Occipital lobe (tissue), 2 donors: ENCODE results near the gene PTDSS2. TPM values are rescaled to one million over a fixed set of nuclear protein-coding genes. Genes with fewer than 3 reads are reported as not detected.
"Not testable (repeated sequence)": the region's sequence is repeated elsewhere in the genome, so short reads cannot be mapped to it uniquely, and the experiment has no call there.

Experiments used
- DNase-seq: peaks from one replicate; lab custom pipeline; 2025; lab: John Stamatoyannopoulos, UW
- total RNA-seq: library from RNA; depleted of rRNA; stranded (reverse); fragments of >200 nt; gene quantifications from one replicate; pipeline ENCODE4 v1.2.3, GENCODE V29; 2014

PTDSS2 gene
- total RNA-seq, 1 donor from 2014 or later, result 21.8 TPM

DNA sequence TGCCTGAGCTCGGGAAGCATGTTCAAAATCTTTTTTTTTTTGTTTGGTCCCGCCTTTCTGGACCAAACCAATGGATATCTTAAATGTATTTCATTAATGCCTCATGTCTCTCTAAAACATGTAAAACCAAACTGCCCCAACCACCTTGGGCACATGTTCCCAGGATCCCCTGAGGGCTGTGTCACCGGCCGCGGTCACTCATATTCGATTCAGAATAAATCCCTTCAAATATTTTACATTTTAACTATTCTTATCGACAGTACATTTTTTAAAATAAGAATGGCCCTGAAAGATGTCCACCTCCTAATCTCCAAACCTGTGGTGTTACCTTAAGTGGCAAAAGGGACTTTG, 54.9 kb downstream of the PTDSS2 start:
- no peak for DNase-seq

DNA sequence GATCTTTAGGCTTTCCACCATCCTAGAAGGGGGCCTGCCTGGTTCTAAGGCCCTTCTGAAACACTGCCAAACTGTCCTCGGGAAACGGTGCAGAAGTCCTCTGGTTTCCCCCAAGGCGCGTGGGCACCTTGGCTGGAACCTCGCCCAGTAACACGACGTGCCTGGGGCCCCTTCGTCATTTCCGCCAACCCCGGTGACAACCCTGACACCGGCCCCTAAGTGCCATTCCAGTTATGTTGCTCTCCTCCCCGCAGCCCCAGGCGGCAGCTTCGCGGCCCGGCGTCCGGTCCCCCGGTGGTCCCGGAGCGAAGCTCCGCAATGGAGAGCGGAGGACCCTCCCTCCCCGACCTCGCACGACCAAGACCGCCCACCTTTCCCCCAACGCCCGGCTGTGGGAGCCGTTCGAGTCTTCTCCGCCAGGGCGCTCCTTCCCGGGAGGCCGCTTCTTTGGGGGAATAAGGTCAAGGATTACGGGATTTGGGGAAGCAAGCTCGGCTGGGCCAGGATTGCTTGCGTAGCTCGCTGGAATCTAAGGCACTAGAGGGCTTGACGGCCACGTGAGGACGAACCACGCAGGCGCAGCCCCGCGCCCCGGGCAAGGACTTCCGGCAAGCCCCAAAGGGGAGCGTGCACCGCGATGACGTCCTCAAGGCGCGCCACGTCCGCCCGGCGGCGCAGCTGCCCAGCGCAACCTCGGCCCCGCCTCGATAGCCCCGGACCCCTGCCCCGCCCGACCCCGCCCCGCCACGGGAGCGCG, 56.3 kb downstream of the PTDSS2 start:
- peak; percentile 96 for DNase-seq

DNA sequence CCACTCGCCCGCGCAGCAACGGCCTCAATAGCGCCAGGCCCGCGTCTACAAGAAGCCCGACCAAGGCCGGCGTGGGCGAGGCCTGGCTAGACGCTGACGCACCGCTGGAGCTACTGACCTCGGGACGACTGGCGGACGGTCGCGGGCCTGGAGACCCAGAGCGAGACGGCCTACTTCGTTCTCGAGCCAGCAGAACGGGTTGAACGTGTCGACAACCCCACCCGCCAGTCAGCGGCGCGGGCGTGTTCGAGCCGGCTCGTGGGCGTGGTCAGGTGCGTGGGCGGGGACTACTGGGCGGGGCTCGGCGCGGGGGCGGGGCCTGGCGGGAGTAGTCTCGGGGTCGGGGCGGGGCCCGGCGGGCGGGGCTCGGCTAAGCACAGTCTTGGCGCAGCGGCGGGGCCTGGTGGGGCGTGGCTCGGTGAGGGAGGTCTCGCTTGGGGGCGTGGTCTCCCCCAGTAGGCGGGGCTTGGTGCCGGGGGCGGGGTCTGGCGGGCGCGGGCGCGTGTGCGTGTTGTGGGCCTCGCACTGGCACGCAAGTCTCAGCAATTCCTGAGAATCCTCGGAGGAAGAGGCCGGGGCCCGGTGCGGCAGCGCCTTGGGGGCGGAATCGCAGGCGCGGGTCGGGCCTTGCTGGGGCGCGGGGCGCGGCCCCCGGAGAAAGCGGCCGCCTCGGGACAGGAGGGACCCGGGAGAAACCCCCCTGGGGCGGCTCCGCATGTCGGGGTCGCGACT, 57.1 kb downstream of the PTDSS2 start, which contains the start of gene RNH1:
RNH1 (minus strand) TSS at position 248 of the 732 bp plus-strand sequence. CDS start 5,080 bp downstream, outside the sequence.
- peak; percentile 96 for DNase-seq

DNA sequence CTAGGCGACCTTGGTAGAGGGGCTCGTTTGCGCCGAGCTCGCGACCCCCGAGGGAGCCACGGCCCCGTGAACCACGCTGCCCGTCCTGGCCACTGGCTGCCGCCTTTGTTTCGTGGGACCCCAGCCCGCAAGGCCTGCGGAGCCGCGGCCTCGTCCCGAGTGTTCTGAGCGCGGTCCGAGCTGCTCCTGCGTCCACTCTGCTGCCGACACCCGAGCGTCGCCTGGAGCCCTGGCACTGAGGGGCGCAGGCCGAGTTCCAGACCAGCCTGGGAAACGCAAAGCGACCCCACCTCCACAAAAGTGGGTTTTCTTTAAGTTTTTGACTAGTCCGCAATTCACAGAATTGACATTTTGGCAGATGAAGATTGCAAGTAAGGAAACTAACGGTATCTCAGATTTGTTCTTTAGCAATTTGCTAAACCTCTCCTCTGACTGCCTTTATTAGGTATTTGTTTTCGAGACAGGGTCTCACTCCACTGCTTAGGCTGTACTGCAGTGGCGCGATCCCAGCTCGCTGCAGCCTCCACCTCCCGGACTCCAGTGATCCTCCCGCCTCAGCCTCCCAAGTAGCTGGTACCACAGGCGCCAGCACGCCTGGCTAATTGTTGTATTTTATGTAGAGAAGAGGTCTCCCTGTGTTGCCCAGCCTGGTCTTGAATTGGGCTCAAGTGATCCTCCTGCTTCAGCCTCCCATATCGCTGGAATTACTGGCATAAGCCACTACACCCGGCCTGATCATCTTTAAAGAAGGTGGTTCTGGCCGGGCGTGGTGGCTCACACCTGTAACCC, 57.8 kb downstream of the PTDSS2 start:
- DNase-seq, result no peak

DNA sequence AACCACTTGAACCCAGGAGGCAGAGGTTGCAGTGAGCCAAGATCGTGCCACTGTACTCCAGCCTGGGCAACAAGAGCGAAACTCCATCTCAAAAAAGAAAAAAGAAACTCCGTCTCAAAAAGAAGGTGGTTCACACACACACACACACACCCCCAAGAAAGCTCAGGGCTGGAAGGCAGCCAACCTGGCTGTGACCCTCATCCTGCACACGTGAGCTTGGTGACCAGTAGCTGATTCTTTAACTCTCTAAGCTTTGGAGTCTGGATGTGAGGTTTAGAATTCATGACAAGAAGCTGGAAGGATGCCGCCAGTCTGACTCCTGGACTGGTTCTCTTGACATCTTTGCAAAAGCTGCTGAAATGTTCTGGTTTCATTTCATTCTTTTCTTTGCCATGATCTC, 58.9 kb downstream of the PTDSS2 start:
- DNase-seq, result no peak

DNA sequence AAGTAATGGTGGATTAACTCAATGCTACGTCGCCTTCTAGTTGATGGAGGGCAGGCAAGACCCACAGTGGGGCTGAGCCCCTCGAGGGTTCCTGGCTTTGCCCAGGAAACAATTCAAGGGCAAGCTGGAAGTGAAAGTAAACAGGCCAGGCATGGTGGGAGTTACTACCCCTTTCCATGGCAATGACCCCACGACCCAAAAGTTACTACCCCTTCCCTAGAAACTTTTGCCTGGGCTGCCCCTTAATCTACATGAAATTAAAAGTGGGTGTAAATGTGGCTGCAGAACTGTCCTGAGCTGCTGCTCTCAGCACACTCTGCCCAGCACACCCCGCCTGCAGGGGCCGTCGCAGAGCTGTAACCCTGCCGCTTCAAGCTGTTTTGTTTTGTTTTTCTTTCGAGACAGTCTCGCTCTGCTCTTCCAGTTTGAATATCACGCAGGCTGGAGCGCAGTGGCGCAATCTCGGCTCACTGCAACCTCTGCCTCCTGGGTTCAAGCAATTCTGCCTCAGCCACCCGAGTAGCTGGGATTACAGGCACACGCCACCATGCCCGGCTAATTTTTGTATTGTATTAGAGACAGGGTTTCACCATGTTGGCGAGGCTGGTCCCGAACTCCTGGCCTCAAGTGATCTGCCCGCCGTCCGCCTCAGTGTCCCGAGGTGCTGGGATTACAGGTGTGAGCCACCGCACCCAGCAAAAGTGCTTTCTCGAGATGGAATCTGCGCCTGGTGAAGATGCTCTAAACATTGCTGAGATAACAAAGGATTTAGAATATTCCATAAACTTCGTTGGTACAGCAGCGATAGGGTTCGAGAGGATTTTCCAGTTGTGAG, 62.9 kb downstream of the PTDSS2 start:
- no peak for DNase-seq

DNA sequence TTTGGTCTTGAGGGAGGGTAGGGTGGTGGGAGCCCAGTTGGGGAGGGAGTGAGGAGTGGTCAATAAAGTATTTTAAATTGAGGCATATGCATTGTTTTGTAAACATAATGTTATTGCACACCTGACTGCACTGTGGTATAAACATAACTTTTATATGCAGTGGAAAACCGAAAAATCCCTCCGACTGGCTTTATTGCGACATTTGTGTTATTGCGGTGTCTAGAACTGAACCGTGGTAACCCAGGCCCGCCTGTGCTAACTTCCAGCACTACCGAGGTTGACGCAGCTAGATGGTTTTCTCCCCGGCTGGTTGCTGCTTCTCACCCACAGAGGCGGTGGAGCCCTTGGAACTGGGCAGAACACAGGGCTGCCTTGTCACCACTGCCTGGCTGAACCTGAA, 64.5 kb downstream of the PTDSS2 start:
- DNase-seq, result no peak

DNA sequence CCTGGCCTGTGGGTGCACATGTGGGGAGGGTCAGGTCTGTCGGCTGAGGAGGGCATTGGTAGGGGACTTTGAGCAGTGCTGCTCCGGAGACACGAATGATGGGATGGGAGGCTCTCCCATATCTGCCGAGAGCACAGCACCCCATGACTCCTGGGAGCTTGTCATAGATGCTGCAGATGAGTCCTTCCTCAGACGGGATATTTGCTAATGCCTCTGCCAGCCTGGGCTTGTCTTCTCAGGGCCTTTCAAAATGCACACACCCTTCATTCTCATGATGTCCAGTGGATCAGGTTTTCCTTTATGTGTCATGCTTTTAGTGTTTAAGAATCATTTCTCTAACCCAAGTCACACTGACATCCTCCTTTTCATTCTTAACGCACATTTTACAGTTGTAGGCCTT, 65.1 kb downstream of the PTDSS2 start:
- no peak for DNase-seq

DNA sequence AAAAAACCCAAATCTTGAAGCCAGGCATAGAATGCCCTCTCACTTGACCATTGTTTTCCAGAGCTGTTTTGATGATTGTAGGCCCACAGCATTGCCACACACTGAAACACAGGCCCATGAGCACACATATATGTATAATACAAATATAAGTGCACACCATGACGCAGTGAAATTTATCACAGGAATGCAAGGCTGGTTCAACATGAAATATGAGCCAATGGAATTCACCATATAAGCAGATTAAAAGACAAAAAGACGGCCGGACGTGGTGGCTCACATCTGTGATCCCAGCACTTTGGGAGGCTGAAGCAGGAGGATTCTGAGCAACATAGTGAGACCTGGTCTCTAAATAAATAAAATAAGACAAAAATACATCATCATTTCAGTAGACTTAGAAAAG, 66.3 kb downstream of the PTDSS2 start:
- DNase-seq, result no peak

DNA sequence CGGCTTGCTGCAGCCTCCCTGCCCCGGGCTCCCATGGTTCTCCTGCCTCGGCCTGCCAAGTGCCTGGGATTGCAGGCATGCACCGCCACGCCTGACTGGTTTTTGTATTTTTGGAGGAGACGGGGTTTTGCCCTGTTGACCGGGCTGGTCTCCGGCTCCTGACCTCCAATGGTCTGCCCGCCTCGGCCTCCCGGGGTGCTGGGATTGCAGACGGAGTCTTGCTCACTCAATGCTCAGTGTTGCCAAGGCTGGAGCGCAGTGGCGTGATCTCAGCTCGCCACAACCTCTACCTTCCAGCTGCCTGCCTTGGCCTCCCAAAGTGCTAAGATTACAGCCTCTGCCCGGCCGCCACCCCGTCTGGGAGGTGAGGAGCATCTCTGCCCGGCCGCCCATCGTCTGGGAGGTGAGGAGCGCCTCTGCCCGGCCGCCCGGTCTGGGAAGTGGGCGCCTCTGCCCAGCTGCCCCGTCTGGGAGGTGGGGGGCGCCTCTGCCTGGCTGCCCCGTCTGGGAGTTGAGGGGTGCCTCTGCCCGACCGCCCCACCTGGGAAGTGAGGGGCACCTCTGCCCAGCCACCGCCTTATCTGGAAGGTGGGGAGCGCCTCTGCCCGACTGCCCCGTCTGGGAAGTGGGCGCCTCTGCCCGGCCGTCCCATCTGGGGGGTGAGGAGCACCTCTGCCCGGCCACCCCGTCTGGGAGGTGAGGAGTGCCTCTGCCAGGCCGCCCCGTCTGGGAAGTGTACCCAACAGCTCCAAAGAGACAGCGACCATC, 67.0 kb downstream of the PTDSS2 start:
- DNase-seq, result not testable (repeated sequence)

DNA sequence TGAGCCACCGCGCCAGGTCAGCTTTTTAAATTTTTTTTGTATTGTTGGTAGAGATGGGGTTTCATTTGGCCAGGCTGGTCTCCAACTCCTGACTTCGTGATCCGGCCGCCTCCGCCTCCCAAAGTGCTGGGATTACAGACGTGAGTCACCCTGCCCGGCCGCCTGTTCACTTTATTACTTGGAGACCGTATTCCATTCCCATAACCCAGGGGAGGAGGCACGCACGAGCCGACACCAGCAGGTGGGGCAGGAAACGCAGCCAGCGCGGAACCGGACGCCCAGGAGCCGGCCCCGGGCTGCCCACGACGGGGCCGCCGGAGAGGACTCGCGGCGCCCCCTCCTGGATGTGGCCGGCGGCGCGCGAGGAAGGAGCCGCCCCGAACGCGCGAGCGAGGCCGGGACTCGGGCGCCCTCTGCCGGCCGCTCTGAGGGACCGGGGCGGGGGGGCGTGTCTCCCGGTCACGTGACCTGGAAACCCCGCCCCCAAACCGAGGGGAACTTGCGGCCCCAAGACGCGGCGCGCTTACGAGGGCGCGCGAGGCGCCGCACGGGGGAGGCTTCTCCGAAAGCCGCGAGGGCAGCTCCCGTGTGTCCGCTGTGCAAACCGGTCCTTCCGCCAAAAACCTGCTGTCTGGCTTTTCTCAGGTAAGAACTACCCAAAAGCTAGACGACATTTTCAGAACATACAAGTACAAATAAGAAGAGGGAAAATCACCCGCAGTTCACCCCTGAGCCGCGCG, 68.6 kb downstream of the PTDSS2 start:
- peak; percentile 83 for DNase-seq

DNA sequence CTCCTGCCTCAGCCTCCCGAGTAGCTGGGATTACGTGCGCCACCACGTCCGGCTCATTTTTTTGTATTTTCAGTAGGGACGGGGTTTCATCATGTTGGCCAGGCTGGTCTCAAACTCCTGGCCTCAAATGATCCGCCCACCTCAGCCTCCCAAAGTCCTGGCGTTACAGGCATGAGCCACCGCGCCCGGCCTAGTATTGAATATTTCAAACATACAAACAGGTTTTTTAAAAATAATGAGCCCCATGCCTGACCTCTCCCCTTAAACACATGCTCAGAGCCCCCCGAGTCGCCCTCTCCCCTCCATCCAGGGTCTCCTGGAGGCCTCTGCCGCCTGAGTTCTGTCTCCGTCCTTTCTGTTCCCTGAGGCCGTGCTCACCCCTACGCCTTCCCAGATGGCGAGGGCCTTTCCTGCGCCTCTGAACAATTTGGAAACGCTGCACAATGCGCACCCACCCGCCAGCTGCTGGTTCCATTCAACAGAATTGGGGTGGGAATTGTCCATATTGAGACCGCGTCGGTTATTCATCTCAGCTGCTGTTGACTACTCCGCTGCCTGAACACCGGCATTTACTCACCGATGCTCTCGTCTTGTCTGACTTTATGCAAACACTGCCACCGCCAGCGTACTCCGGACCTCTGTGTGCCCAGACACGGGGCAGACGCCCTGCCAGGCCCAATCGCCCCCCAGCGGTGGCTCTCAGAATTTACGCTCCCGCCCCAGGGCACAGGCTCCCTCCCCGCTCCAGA, 70.5 kb downstream of the PTDSS2 start:
- no peak for DNase-seq

DNA sequence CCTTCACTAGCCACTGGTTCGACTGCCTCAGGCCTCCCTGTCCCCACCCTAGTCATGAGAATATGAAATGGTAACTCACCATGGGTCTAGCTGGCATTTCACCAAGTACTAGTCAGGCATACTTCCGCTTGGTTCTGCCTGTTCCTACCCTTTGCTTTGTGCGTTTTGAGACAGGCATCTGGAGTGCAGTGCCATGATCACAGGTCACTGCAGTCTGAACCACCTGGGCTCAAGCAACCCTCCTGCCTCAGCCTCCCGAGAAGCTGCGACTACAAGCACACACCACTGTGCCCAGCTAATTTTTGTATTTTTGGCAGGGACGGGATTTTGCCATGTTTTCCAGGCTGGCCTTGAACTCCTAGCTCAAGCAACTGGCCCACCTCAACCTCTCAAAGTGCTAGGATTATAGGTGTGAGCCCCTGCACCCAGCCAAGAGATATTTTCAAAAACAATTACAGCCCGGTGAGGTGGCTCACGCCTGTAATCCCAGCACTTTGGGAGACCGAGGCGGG, 71.2 kb downstream of the PTDSS2 start:
- no peak for DNase-seq

DNA sequence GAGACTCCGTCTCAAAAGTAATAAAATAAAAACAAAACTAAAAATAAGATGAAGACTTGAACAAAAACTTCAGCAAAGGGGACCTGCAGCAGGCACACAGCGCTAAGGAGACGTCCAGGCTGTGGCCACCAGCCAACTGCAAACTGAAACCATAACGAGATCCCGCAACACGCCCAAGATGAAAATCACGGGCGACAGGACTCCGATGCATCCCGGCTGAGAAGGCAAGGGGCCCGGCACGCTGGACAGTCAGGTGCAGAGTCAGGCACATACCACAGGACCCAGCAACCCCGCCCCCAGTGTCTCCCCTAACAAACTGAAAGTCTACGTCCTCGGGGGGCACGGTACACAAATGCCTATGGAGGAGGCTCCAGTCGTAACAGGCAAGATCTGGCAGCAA, 76.1 kb downstream of the PTDSS2 start:
- DNase-seq, result no peak

DNA sequence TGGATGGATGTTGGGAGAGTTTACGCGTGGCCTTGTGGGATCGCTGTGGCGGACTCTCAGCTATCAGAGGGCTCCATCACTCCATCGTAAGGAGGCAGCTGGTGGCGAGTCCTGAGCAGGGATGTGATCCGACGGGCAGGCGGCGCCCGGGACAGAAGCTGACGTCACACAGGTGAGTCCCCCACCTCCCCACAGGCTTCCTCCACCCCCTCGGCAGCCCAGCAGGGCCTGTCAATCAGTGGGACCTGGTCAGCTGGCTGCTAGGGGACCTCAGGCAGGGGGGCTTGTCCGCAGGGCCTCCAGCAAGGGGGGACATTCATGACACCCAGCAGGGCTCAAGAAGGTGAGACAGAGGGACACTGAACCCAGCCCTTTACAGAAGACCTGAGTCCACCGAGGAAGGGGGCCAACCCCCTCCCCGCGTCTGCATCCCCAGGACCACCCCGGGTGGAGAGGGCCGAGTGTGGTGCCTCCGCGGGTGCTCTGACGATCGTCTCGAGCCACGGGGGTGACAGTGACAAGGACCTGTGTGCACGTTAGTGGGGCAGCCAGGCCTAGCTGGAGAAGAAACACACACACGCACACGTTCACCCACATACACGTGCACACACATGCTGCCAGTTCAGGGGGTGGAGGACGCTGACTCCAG, 78.2 kb downstream of the PTDSS2 start:
- DNase-seq, result no peak

DNA sequence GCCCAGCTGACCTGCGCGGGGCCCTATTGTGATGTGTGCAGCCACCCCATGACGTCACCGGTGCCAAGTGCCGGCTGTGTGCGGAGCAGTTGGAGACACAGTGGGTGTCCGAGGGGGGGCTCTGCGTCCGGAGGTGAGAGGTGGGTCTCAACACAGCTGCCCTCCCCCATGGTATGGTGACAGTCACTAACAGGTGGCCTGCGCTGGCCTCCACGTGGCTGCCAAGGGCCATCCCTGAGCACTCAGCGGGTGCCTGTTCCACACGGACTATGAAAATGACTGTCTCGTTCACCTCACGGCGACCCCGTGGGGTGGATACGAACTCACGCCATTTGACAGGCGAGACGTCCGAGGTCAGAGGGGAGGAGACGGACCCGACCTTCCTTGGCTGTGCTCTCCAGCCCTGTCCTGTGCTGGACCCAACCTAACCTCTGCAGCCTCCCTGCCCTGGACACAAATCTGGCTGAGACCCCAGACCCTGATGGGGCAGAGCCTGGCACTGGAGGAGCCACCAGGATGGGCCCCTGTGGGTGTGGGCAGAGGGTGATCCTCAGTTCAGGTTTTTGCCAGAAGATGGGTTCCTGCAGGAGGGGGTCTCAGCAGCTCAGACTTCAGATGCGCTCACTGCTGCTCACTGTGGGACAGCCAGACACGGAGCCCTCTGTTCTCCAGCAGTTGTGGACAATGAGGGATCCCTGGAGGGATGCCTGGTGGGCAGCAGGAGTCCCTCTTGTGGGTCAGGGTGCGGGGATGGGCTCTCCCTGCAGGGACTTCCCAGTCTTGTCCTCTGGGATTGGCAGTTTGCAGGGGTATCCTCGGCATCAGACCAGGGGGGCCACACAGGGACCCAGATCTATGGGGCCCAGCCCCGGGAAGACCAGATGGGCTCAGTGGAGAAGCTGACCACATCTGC, 79.0 kb downstream of the PTDSS2 start:
- no peak for DNase-seq

DNA sequence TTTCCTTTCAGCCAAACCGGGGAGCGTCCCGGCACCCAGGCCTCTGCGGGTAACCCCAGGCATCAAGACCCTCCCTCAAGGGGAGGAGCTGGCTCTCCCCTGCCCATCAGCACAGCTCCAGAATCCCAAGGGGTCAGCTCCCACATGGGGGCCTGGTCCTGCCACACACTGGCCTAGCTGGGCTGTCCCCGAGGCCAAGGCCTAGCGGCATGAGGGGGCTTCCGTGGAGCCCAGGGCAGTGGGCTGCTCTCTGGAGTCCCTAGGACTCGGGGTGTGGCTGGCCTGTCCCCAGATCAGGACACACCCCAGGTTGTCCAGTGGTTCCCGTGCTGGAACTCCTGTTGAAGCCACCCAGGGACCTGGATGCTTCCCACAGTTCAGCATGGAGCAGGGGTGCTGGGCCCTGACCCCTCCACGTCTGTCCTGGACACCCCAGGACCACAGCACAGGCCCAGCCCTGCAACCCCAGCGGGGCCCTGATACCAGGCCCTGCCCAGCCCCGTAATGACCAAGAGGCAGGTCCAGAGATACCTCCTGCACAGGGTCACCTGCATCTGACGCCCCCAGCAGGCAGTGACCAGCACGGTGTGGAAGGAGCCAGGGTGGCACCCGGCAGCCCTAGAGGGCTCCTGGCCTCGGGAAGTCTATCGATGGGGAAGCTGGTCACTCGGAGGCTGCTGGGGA, 79.8 kb downstream of the PTDSS2 start:
- DNase-seq, result no peak
